Astrocyte (in vitro differentiated cells and primary cell): ENCODE data around the gene SEPTIN12. TPM values are rescaled to one million over a fixed set of nuclear protein-coding genes. Genes with fewer than 3 reads are reported as not detected.

Experiments used
- DNase-seq: peaks from one replicate; pipeline ENCODE4 v3.0.0-alpha.2; 2010; ENCODE audit warnings: low read depth
- FAIRE-seq: peaks from 2 replicates; lab custom pipeline; 2011; peaks lifted over from hg19 to GRCh38; lab: Jason Lieb, UNC
- H2AFZ ChIP-seq: 2 replicates; pipeline ENCODE4 v1.6.0; 2012; ENCODE audit warnings: low read depth, low read length, inconsistent platforms
- H3K27ac ChIP-seq: 2 replicates; pipeline ENCODE4 v1.5.1; 2011; ENCODE audit warnings: low read depth, low read length, inconsistent platforms
- H3K27me3 ChIP-seq: 2 replicates; pipeline ENCODE4 v1.6.0; 2011; ENCODE audit warnings: low read length, inconsistent platforms; ENCODE audit not compliant: insufficient read depth
- H3K36me3 ChIP-seq: 2 replicates; pipeline ENCODE4 v1.5.1; 2011; ENCODE audit warnings: low read length, inconsistent platforms; ENCODE audit not compliant: insufficient read depth
- H3K4me1 ChIP-seq: 2 replicates; pipeline ENCODE4 v1.5.1; 2011; ENCODE audit warnings: low read length, inconsistent platforms; ENCODE audit not compliant: insufficient read depth
- H3K4me2 ChIP-seq: 2 replicates; pipeline ENCODE4 v1.6.0; 2012; ENCODE audit warnings: low read length, inconsistent platforms
- H3K4me3 ChIP-seq: 2 replicates; pipeline ENCODE4 v1.5.1; 2011; ENCODE audit warnings: low read depth, mild to moderate bottlenecking, low read length, inconsistent platforms; ENCODE audit not compliant: insufficient read depth
- H3K79me2 ChIP-seq: 2 replicates; pipeline ENCODE4 v1.6.0; 2012; ENCODE audit warnings: mild to moderate bottlenecking, low read length, inconsistent platforms; ENCODE audit not compliant: insufficient read depth
- H3K9ac ChIP-seq: 2 replicates; pipeline ENCODE4 v1.6.0; 2012; ENCODE audit warnings: mild to moderate bottlenecking, low read length, inconsistent platforms
- H3K9me3 ChIP-seq: 2 replicates; pipeline ENCODE4 v1.5.1; 2012; ENCODE audit warnings: low read depth, mild to moderate bottlenecking, low read length, inconsistent platforms; ENCODE audit not compliant: insufficient read depth
- H4K20me1 ChIP-seq: 2 replicates; pipeline ENCODE4 v1.6.0; 2012; ENCODE audit warnings: low read length, inconsistent platforms; ENCODE audit not compliant: insufficient read depth
- H3K27ac Mint-ChIP-seq: one replicate; pipeline ENCODE4 v1.8.0; 2021; ENCODE audit warnings: mild to moderate bottlenecking, mixed read lengths; ENCODE audit not compliant: unreplicated experiment
- H3K27me3 Mint-ChIP-seq: one replicate; pipeline ENCODE4 v1.8.0; 2021; ENCODE audit warnings: low read depth, mixed read lengths; ENCODE audit not compliant: unreplicated experiment
- H3K36me3 Mint-ChIP-seq: one replicate; pipeline ENCODE4 v1.8.0; 2021; ENCODE audit warnings: low read depth, mixed read lengths; ENCODE audit not compliant: unreplicated experiment
- H3K4me1 Mint-ChIP-seq: one replicate; pipeline ENCODE4 v1.8.0; 2021; ENCODE audit warnings: low read depth, mixed read lengths; ENCODE audit not compliant: unreplicated experiment
- H3K4me3 Mint-ChIP-seq: one replicate; pipeline ENCODE4 v1.8.0; 2021; ENCODE audit warnings: mild to moderate bottlenecking, moderate library complexity, mixed read lengths; ENCODE audit not compliant: unreplicated experiment
- H3K9me3 Mint-ChIP-seq: one replicate; pipeline ENCODE4 v1.8.0; 2021; ENCODE audit warnings: mild to moderate bottlenecking, mixed read lengths; ENCODE audit not compliant: unreplicated experiment
- EZH2 ChIP-seq: IDR thresholded peaks from 2 replicates; pipeline ENCODE4 v1.6.1; 2012; ENCODE audit warnings: mild to moderate bottlenecking, low read length, inconsistent platforms; ENCODE audit not compliant: insufficient read depth
- total RNA-seq: library from RNA; stranded (reverse); gene quantifications from 2 replicates; pipeline ENCODE4 v1.2.1, GENCODE V29; 2021
- TF ChIP-seq, protein P1 (sequence below): IDR thresholded peaks from 2 replicates; pipeline ENCODE4 v1.5.1; 2011; ENCODE audit warnings: low read depth, mild to moderate bottlenecking, inconsistent platforms, low read length, moderate library complexity; ENCODE audit not compliant: insufficient read depth

The SEPTIN12 gene
- total RNA-seq, 1 donor from 2014 or later, result 5.9 TPM

DNA sequence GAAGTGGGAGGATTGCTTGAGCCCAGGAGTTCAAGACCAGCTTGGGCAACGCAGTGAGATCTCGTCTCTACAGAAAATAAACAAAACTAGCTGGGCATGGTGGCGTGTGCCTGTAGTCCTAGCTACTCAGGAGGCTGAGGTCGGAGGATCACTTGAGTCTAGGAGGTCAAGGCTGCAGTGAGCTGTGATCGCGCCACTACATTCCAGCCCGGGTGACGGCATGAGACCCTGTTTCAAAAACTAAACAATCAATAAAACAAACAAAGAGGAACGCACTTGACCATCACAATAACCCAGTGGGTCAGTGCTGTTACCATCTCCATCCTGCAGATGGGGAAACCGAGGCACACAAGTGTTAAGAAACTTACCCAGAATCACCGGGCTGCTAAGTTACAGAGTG is 34.9 kb downstream of the SEPTIN12 start:
- no peaks in the 10 kb centered on the region for H3K4me1 Mint-ChIP-seq

DNA sequence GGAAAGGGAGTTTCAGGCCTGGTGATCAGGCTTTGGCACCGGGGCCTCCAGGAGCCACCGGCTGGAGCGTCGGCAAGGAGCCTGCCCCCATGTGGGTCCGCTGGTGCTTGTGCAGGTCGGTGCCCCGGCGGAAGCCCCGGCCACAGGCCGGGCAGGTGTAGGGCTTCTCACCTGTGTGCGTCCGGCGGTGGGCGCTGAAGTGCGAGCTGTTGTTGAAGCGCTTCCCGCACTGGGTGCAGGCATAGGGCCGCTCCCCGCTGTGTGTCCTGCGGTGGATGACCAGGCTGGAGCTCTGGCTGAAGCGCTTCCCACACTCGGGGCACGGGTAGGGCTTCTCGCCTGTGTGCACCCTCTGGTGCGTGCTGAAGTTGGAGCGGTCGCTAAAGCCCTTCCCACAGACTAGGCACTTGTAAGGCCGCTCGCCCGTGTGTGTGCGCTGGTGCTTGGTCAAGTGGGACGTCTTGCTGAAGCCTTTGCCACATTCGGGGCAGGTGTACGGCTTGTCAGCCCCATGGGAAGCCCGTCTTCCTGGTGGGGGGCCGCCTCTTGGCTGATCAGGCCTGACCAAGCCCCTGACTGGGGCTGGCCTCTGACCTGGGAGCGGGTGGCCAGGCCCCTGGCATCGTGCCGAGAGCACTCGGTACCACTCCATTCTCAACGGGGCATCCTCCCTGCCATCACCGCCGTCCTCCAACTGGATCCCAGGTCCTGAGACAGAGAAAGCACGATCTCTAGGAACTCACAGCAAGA is 35.6 kb downstream of the SEPTIN12 start:
- Histone ChIP-seq H3K27me3 (no peaks in the 10 kb centered on the region), H3K4me3 (no peak overlapping the region), H3K27ac (no peak overlapping the region), H3K9ac (no peak overlapping the region), H2AFZ (no peak overlapping the region), H3K79me2 (peaks cover 5% of the 10 kb centered on the region), H3K4me1 (no peaks in the 10 kb centered on the region), H4K20me1 (peaks cover 14% of the 10 kb centered on the region), H3K4me2 (no peak overlapping the region), H3K9me3 (no peaks in the 10 kb centered on the region), H3K36me3 (peaks cover 14% of the 10 kb centered on the region)
- DNase-seq (no peak), FAIRE-seq (no peak)
- no peaks in the 10 kb centered on the region for H3K4me1 Mint-ChIP-seq
- no peak overlapping the region for H3K27ac Mint-ChIP-seq
- TF ChIP-seq, protein P1, sequence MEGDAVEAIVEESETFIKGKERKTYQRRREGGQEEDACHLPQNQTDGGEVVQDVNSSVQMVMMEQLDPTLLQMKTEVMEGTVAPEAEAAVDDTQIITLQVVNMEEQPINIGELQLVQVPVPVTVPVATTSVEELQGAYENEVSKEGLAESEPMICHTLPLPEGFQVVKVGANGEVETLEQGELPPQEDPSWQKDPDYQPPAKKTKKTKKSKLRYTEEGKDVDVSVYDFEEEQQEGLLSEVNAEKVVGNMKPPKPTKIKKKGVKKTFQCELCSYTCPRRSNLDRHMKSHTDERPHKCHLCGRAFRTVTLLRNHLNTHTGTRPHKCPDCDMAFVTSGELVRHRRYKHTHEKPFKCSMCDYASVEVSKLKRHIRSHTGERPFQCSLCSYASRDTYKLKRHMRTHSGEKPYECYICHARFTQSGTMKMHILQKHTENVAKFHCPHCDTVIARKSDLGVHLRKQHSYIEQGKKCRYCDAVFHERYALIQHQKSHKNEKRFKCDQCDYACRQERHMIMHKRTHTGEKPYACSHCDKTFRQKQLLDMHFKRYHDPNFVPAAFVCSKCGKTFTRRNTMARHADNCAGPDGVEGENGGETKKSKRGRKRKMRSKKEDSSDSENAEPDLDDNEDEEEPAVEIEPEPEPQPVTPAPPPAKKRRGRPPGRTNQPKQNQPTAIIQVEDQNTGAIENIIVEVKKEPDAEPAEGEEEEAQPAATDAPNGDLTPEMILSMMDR, result no peak
- no peak for TF ChIP-seq EZH2
- H3K36me3 Mint-ChIP-seq, result peaks cover 13% of the 10 kb centered on the region
- no peak overlapping the region for H3K4me3 Mint-ChIP-seq
- no peaks in the 10 kb centered on the region for H3K27me3 Mint-ChIP-seq
- peaks cover 2% of the 10 kb centered on the region for H3K9me3 Mint-ChIP-seq

More for the DNA sequence above, 34.9 kb downstream of the SEPTIN12 start:
- DNase-seq (no peak), FAIRE-seq (no peak)
- Histone ChIP-seq H3K9me3 (no peaks in the 10 kb centered on the region), H3K4me1 (no peaks in the 10 kb centered on the region), H4K20me1 (peaks cover 16% of the 10 kb centered on the region), H3K4me2 (no peak overlapping the region), H3K27me3 (no peaks in the 10 kb centered on the region), H3K9ac (no peak overlapping the region), H2AFZ (no peak overlapping the region), H3K79me2 (peaks cover 5% of the 10 kb centered on the region), H3K4me3 (no peak overlapping the region), H3K36me3 (peaks cover 16% of the 10 kb centered on the region), H3K27ac (no peak overlapping the region)
- Mint-ChIP-seq H3K4me3 (no peak overlapping the region), H3K27me3 (no peaks in the 10 kb centered on the region), H3K9me3 (peaks cover 2% of the 10 kb centered on the region), H3K36me3 (peaks cover 13% of the 10 kb centered on the region), H3K27ac (no peak overlapping the region)
- no peak for TF ChIP-seq EZH2
- TF ChIP-seq, protein P1, result no peak

DNA sequence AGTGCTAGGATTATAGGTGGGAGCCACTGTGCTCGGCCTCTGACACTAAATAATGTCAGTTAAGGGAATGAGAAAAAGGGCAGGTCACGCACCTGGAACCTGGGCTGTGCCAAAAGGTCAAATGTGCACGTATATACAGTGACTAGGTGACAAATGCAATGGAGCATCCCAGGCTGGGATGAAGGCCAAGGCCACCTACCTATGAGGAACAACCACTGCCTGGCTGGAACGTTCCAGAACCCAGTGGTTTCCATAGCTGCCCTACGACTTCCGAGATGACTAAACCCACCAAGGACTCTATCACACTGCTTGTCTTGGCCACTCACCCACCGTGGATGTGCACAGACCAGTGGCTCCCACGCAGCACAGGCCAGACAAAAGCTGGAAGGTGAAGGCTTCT is 37.2 kb downstream of the SEPTIN12 start:
- Mint-ChIP-seq H3K27me3 (no peaks in the 10 kb centered on the region), H3K4me1 (no peaks in the 10 kb centered on the region), H3K9me3 (peaks cover 2% of the 10 kb centered on the region), H3K4me3 (no peak overlapping the region), H3K27ac (no peak overlapping the region), H3K36me3 (peaks cover 10% of the 10 kb centered on the region)
- Histone ChIP-seq H3K9me3 (no peaks in the 10 kb centered on the region), H3K36me3 (peaks cover 14% of the 10 kb centered on the region), H2AFZ (no peak overlapping the region), H3K9ac (no peak overlapping the region), H4K20me1 (peaks cover 11% of the 10 kb centered on the region), H3K79me2 (peaks cover 4% of the 10 kb centered on the region), H3K4me3 (no peak overlapping the region), H3K27me3 (no peaks in the 10 kb centered on the region), H3K4me1 (no peaks in the 10 kb centered on the region), H3K4me2 (no peak overlapping the region), H3K27ac (no peak overlapping the region)
- DNase-seq, result no peak
- no peak for TF ChIP-seq EZH2
- TF ChIP-seq, protein P1, result no peak
- no peak for FAIRE-seq
